NOMO-1 (cell line): ENCODE data around the gene FOXL1.

Experiments
- DNase-seq, 2 experiments: peaks; one replicate each; lab custom pipeline; 2025; ENCODE audit not compliant: unreplicated experiment in 2 of 2; lab: John Stamatoyannopoulos, UW

FOXL1 gene

DNA sequence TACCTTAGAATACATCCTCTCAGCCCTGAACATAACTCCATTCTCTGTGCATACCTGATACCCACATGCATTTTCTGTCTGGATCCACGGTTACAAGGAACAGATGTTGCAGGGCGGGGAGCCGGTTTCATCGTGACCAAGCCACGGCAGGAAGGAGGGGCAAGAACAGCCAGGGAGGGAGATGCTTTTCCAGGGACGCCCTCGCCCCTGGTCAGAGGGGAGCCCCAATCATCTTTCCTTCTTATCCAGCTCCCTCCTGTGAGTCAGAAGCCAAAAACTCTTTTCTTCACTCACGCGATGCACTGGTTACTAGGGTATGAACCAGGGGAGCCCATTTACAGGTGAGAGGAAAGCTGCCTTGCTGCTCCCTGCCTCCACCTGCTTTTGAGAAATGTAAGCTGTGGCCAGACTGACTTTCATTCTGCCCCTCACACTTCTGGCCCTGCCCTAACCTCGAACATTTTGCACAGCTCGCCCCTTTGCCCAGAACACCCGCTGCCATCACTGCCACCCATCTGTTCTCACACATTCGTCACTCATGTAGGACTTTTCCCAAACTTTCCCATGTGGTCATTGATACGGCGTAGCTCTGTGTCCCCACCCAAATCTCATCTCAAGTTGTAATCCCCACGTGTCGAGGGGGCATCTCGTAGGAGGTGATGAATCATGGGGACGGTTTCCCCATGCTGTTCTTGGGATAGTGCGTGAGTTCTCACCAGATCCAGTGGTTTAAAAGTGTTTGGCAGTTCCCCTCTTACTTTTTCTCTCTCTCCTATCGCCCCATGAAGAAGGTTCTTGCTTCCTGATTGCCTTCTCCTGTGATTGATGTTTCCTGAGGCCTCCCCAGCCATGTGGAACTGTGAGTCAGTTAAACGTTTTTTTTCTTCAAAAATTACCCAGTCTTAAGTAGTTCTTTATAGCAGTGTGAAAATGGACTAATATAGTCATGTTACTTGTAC, 20.5 kb downstream of the FOXL1 start:
- no peak for DNase-seq

DNA sequence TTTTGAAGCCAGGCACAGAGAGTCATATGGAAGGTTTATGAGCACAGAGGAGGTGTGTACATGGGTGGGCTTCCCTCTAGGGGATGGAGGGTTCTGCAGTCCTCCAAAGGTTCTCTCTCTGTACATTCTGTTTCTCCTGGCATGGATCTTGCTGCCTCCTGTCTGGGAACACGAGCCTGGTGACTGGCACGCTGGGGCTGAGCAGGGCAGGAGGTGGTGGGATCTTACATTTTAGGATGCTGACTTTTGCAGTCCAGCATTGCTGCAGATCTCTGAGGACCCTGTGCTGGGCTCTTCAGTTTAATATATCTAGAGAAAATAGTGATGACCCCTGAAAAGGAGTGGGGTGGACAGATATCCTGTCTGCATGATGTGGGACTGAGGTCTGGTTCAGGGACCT, 23.0 kb downstream of the FOXL1 start:
- DNase-seq = no peak

DNA sequence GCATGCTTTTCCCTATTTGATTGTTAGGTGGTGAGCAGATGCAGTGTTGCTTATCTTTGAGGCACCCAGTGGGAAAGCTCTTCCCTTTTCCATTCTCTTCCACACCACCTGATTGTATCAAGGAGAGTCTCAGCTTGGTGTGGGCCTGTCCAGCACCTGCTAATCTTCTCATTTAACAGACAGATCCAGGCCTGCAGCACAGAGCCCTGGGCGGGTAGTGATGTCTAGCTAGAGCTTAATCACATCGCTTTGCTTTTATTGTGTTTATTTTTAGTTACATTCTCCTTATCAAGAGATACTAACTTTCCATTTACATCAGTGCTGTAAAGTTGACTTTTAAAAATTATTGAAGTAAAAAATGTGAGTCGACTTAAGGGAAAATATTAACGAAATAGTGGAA, 24.2 kb downstream of the FOXL1 start:
- no peak for DNase-seq

DNA sequence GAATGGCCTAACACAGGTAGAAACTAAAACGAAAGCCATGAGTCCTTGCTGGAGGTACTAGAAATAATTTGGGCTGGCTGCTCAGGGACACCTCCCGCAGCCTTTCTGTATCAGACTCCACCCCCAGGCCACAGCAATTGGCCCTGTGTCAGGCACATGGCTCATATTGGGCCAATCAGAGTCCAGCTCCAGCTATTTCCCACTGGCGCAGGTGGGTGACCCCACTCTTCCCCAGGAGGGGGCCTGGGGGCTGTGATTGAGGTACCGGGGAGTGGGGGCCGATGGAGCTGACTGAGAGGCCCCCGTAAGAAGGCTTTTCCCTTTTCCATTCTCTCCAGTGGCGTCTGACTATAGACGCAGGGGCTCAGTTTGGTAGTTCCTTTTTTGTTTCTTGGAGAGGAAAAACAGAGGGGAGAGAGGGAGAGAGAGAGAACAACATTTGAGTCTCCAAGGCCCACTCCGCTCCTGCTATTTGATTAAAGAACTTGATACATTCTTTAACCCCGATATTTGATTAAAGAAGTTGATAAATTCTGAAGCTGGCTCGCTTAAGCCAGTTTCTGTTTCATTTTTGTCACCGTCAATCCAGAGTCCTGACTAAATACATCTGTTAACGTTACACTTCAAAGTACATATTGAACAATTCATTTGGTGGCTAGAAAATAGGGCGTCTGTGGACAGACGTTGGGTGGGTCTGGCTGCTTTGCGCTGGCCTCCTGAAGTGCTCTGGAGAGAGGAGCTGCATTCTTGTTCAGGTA, 26.3 kb downstream of the FOXL1 start:
- peak; percentile 2 to 6 for DNase-seq

DNA sequence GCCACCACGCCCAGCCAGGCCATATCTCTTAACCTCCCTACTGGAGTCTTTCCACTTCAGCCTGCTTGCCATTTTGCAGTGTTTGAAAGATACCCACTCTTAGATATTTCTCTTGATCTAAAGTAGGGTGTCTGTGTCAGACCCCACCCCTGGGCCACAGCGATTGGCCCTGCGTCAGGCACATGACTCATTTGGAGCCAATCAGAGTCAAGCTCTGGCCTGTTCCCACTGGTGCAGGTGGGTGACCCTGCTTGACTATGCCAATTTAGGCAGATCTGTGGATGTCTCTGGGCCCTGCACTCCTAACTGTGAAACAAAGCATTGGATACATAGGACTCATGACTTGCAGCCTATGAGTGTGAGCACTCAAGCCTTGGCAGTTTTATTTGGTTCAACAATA, 27.6 kb downstream of the FOXL1 start:
- DNase-seq = no peak

DNA sequence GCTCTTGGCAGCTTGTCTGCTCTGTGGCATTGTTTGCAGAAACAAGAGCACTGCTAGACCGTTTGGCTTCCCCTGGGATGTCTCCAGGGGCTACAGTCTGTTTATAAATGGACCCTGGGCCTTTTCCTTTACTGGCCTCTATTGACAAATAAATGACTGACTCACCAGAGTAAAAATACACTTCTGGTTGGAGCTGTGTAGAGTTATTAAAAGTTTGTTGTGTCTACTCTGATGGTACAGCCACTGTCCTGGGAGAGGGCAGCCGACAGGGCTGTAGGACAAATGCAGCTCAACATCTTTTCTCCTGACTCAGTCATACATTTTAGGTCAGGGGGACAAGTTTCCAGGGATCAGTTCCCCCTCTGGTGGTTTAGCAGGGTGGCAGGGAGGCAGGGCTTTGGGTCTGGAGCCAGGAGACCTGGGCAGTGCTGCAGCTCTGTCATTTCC, 30.0 kb downstream of the FOXL1 start:
- no peak for DNase-seq

DNA sequence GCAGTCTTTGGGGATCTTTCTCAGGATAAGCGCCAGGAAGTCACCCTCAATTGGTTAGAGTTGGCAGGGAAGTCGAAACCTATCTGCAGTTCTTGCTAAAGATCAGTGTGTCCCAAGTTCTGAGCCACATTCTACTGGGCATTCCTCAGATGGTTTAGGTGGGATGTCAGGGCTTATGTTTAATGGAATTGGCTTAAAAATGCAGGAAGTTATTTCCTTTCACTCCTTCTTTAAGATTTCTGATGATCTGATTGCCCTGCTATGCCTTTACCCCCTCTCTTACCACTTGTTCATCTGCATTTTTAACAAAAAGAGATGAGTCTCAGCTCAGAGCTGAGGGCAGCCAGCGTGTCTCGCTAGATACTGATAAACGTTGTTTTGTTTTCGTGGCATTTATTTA, 30.8 kb downstream of the FOXL1 start:
- no peak for DNase-seq

DNA sequence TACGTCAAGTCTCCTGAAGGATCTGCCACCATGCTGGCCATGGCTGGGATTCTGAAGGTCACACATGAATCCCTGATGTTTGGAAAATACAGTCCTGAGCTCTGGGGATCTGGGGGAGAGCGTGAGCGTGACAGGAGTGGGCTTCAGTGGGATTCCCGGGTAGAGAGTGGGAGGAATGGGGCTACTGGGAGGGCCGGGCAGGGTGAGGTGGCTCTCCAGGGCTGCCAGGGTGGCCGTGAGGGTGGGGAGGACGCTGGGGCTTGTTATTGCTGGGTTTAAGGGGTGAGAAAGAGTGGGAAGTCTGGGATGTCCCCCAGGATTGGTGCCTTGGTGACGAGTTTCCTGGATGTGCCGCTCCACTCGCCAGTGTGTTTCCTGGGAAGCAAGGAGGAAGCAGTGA, 31.3 kb downstream of the FOXL1 start:
- no peak for DNase-seq

DNA sequence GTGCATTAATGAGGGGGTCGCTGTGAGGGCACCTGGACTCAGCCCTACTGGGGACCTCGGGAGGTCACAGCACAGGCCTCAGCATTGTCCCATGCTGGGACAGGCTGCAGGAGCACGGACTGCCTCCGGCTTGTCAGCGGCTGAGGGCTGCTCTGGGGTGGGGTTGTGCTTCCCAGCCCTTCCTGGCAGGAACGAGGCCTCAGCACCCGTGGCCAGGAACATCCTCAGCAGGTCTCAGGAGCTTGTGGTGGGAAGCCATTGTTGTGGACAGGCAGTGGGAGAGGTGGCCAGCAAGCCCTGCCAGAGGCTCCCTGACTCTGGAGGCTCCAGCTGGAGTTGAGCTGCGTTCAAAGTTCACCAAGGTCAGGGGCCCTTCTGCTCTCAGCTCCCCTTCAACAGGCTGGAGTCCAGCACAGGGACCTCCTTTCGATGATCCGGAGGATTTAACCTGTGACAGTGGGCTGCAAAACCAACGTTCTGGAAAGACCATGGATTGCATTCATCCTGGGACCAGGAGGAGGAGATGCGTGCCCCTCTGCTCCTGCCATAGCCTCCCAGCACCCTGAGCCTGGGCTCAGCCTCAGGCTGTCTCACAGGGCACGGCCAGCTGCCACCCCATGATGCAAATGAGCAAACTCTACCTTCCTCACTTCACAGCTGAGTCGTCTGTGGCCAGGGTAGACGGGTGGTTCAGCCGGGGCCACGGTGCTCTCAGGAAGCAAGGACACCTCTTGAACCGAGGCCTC, 32.6 kb downstream of the FOXL1 start:
- DNase-seq = no peak

DNA sequence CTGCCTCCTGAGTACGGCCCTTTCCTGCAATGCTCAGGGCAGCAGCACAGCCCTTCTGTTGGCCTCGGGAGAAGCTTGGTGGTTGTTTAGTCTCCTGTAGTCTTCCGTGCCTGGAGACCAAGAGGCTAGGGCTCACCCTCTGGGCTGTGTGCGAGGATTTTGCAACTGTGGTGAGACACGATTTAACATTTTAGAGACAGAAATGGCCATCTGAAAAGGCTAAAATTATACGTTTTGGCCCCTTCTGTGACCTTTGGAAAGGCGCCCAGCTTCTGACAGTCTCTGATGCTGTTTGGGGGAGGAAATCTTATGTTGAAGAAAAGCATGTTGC, 33.1 kb downstream of the FOXL1 start:
- DNase-seq = no peak

DNA sequence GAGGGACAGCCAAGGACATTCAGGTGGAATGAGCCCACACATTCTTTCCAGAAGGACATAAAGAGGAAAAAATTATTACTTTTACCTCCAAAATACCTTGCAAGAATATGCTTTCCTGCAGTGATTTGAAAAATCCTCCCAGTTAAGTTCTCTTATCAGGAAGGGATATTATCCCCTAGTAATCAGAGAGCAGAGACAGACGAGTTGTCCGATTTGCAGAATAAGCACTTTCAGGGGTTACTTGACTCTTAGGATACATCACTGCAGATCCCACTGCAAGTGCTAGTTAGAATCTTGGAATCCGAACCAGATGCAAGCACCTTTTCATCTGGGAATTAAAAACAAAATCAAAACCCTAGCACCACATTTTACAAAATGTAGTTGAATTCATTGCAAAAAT, 33.6 kb downstream of the FOXL1 start:
- DNase-seq = no peak

DNA sequence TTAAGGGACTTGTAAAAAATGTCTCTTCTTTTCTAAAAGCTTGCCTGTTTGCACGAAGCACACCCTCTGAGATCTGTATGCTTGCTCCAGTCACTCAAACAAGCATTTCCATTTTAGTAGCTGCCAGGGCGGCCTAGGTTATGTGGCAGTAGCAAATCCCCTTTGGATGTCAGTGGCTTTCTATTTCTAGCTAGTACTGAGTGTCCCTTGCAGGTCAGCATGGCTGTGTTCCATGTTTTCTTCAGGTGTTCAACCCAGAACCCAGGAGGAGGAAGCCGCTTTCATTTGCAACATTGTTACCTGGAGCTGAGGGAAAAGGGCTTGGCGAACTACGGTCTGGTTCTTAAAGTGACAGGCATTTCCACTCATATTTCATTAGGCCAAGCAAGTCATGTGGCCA, 36.4 kb downstream of the FOXL1 start:
- no peak for DNase-seq

DNA sequence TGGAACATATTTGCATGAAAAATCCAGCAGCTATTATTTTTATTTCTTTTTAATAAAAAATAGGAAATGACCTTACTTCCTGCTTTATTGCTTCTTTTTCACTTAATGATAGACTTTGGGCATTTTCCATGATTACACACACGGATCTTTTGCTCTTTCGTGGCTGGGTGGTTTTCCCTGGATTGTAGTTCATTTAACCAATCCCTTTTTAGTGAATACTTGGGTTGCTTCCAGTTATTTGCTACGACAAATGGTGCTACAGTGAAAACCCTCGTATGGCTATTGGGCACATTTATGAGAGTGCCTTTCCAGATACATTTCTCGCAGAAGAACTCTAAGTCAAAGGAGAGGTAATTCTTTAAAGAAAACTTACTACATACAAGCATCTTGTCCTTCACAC, 38.6 kb downstream of the FOXL1 start:
- no peak for DNase-seq

DNA sequence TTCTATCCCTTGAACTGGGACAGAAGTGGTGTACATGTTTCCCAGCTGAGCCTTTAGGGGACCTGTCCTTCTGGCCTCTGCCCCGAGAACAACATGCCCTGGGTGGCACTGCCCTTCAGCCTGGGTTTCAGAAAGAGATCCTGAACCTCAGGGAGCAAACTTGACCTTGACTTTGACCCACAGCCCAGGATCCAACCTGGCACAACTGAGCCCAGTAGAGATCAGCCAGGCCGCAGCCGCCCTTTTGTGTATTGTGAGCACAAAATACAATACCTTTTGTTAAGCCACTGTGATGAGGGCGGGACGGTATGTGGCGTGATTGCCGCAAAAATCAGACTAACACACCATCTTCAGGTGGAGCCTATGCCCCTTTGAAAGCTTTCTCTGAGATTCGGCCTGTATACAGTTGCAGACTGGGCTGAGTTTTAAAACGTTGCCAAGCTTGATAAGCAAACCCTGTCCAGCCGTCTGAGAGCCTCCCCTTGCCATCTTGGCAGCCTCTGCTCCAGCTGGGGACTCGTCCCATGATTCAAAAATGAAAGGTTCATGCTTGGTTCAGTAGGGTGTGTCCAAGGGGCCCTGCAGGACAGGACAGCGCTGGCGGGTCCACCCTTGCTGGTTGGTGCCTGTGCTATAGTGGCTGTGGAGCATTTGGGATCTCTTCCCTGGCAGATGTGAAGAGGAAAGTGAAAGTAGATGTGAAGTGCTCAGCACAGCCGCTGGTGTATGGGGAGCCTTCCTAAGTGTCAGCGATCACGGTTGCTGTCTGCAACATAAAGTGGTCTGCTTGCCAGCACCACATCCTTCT, 40.3 kb downstream of the FOXL1 start:
- DNase-seq = no peak

DNA sequence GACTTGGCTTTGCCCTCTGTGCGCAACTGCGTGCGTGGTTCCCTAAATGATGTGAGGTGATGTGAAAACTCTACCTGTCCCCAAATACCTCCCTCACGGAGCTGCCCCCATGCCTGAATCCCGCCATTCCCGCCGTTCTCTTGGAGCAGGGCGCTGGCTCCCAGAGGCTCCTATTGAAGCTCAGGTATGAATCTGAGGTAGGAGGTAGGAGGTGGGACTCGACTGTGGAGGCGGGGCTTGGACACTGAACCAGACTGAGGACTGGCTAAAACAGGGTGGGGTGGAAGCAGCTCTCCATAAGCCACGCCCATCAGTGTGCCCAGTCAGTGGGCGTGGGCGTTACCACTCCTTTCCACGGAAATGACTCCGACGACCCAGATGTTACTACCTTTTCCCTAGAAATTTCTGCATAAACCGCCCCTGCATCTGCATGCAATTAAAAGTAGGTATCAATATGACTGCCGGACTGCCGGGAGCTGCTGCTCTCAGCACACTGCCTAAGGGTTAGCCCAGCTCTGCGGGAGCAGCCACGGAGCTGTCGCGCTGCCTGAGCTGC, 41.0 kb downstream of the FOXL1 start:
- DNase-seq = no peak

DNA sequence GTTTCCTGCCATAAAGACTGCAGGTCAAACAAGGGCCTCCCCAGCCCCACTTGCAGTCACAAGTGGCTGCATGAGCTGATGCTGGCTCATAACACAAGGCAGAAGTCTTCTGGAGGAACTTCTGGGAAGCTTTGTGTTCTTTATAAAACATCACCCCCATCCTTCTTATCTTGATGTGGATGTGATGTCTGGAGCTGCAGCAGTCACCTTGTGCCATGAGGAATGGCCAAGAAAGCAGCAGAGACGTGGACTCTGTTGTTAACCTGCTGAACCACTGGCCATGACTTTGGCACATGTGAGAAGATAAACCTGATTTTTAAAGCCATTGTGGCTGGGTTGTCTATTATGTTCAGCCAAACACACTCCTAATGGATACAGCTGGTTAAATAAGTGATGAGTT, 41.8 kb downstream of the FOXL1 start:
- no peak for DNase-seq

DNA sequence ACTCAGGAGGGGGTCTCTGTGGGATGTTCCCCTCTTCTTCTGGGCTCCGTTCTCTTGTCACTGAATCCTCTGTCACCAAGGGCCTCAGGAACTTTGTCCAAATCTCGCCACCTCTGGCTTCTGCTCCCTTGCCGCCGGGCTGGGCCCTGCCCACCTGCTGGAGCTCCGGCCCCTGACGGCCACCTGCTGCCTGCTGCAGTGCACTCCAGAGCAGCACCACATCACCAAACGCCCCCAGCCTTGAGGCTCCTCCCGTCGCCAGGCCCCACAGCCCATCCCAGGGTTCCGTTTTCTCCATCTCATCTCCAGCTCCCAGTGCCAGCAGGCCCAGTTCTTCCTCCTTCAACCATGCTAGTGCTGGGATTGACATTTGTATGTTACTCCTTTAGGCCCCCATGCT, 43.6 kb downstream of the FOXL1 start:
- no peak for DNase-seq

DNA sequence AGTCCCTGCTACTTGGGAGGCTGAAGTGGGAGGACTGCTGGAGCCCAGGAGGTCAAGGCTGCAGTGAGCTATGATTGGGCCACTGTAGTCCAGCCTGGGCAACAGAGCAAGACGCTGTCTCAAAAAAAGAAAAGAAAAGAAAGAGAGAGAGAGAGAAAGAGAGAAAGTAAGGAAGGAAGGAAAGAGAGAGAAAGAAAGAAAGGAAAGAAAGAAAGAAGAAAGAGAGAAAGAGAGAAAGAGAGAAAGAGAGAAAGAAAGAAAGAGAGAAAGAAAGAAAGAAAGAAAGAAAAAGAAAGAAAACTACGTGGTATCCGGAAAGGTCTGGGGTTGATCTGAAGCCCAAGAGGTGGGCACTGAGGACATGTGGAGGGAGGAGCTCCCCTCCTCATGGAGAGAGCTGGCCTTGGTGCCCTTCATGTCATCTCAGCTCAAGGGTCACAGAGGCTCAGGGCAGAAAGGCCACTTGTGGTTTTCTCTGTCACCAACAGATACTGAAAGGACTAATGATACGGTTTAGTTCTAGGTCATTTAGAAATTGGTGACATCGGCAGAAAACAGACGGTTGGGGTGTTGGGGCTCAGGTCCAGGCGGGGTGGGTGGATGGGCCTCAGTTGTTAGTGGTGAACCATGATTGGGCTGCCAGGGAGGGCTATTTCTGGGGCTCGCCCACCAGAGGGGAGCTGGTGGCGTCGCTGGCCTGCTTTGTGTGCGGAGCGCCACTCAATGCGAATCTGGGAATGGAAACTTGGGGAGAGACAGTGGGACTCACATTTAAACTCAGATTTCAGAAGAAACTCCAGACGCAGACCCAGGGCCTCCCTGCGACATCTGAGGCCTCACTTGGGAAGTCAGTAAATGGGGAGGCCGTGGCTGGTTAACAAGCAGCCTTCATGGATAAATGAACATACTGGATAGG, 44.6 kb downstream of the FOXL1 start:
- no peak for DNase-seq

DNA sequence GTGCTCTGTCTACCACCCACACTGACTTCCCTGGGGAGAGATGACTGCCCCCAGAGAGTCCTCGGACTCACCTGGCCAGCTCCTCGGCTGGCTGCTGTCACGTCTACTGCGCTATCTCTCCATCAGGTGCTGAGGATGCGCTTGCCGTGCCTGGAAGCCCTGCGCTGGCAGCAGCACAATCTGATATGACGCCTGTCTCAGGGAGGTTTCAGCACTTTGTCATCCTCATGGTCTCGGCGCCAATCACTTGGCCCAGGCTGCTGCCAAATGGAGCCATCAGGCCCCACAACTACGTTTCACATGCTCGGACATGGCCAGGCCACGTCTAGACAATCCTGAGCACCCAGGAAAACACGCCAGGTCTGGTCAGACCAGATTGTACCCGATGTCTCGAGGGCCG, 46.7 kb downstream of the FOXL1 start:
- DNase-seq = no peak
